UCSD-AML1 (cell line): ENCODE measurements around the gene ZSWIM8.
"Not testable (repeated sequence)": the region's sequence is repeated elsewhere in the genome, so short reads cannot be mapped to it uniquely, and the experiment has no call there.

ENCODE experiments used
- DNase-seq: peaks from one replicate; lab custom pipeline; 2025; ENCODE audit not compliant: unreplicated experiment; lab: John Stamatoyannopoulos, UW

The ZSWIM8 gene

GRCh38 chr10:73813333-73813732 is 27.9 kb downstream of the ZSWIM8 start:
- no peak for DNase-seq

- DNase-seq: no peak
Measured at GRCh38 chr10:73814276-73814895, 29.0 kb downstream of the ZSWIM8 start.

GRCh38 chr10:73814896-73815718 is 29.7 kb downstream of the ZSWIM8 start:
- peak; percentile 22 for DNase-seq

GRCh38 chr10:73815719-73816030 is 30.3 kb downstream of the ZSWIM8 start:
- no peak for DNase-seq

GRCh38 chr10:73816917-73817729 is 31.7 kb downstream of the ZSWIM8 start:
- no peak for DNase-seq

GRCh38 chr10:73817826-73818225 is 32.4 kb downstream of the ZSWIM8 start:
- no peak for DNase-seq

- DNase-seq: no peak
Measured at GRCh38 chr10:73818402-73818801, 33.0 kb downstream of the ZSWIM8 start.

- DNase-seq: peak; percentile 50
Measured at GRCh38 chr10:73819081-73819480, 33.7 kb downstream of the ZSWIM8 start.

- DNase-seq: no peak
Measured at GRCh38 chr10:73819513-73820093, 34.2 kb downstream of the ZSWIM8 start.

GRCh38 chr10:73823391-73823790 is 38.0 kb downstream of the ZSWIM8 start:
- no peak for DNase-seq

- DNase-seq: no peak
Measured at GRCh38 chr10:73824146-73824725, 38.8 kb downstream of the ZSWIM8 start.

GRCh38 chr10:73827346-73828089 is 42.1 kb downstream of the ZSWIM8 start:
- no peak for DNase-seq

GRCh38 chr10:73828161-73828560 is 42.8 kb downstream of the ZSWIM8 start:
- DNase-seq: no peak

GRCh38 chr10:73829090-73829489 is 43.7 kb downstream of the ZSWIM8 start:
- DNase-seq: not testable (repeated sequence)

- no peak for DNase-seq
Measured at GRCh38 chr10:73836427-73836980, 51.1 kb downstream of the ZSWIM8 start.

- no peak for DNase-seq
Measured at GRCh38 chr10:73837072-73837471, 51.7 kb downstream of the ZSWIM8 start.

- DNase-seq: no peak
Measured at GRCh38 chr10:73838008-73838567, 52.7 kb downstream of the ZSWIM8 start.

GRCh38 chr10:73838827-73839226 is 53.4 kb downstream of the ZSWIM8 start:
- no peak for DNase-seq

- no peak for DNase-seq
Measured at GRCh38 chr10:73839276-73839966, 54.0 kb downstream of the ZSWIM8 start.
